GM12878 (cell line): ENCODE measurements around the gene DRICH1. TPM values are rescaled to one million over a fixed set of nuclear protein-coding genes. Genes with fewer than 3 reads are reported as not detected.
A peak's percentile ranks its signal among the peaks of the same experiment; 100 is the strongest.

Experiments
- ATAC-seq: fragments of 200-7000 bp; cut with Tn5 transposase; 3 replicates; pipeline ENCODE4 v1.9.1; 2020; ENCODE audit warnings: mild to moderate bottlenecking, moderate library complexity
- BruUV-seq: library from RNA; stranded (reverse); fragments of 400-500 nt; replicated peaks from 2 replicates; lab custom pipeline; 2021; lab: Mats Ljungman, UMichigan
- CTCF ChIA-PET: fragments of 300-600 bp; sonication (Branson Sonifier 250); formaldehyde crosslinking; extraction: SDS; loops from one replicate; lab custom pipeline; 2021; ENCODE audit warnings: inconsistent platforms; lab: Yijun Ruan, JAX
- POLR2A ChIA-PET: fragments of 350-600 bp; formaldehyde crosslinking; extraction: SDS; loops from one replicate; lab custom pipeline; 2021; ENCODE audit warnings: inconsistent platforms; lab: Charles Lee
- RAD21 ChIA-PET: fragments of 300-600 bp; sonication (Branson Sonifier 250); formaldehyde crosslinking; loops from one replicate; lab custom pipeline; 2023; ENCODE audit warnings: antibody characterized with exemption; ENCODE audit not compliant: unreplicated experiment; lab: Charles Lee
- SMC1A ChIA-PET: fragments of 300-600 bp; sonication (Branson Sonifier 250); formaldehyde crosslinking; loops from one replicate; lab custom pipeline; 2023; ENCODE audit not compliant: unreplicated experiment, uncharacterized antibody; lab: Charles Lee
- DNase-seq: peaks from one replicate; pipeline ENCODE4 v3.0.0-alpha.2; 2011; ENCODE audit warnings: low read depth, low spot score
- FAIRE-seq: peaks from 3 replicates; lab custom pipeline; 2011; peaks lifted over from hg19 to GRCh38; lab: Jason Lieb, UNC
- H2AFZ ChIP-seq: 2 replicates; pipeline ENCODE4 v1.6.0; 2011; ENCODE audit warnings: low read depth, low read length, control low read depth; ENCODE audit not compliant: control insufficient read depth
- H3K27ac ChIP-seq: 2 replicates; pipeline ENCODE4 v1.5.1; 2011; ENCODE audit warnings: control low read depth; ENCODE audit not compliant: control insufficient read depth, insufficient read depth
- H3K27me3 ChIP-seq, 2 experiments: replicated peaks in 1 of 2; 2 replicates each; pipeline versions ENCODE4 v1.6.0 to v1.6.1; 2011; ENCODE audit warnings: low read length in 1 of 2; ENCODE audit not compliant: control insufficient read depth in 2 of 2, insufficient read depth in 2 of 2
- H3K36me3 ChIP-seq, 2 experiments: 2 replicates each; pipeline ENCODE4 v1.5.1; 2011; ENCODE audit warnings: low read length in 1 of 2; ENCODE audit not compliant: control insufficient read depth in 2 of 2, insufficient read depth in 2 of 2
- H3K4me1 ChIP-seq: 2 replicates; pipeline ENCODE4 v1.6.1; 2011; ENCODE audit warnings: mild to moderate bottlenecking, low read length, moderate library complexity, mixed read lengths; ENCODE audit not compliant: control insufficient read depth, insufficient read depth
- H3K4me2 ChIP-seq: 2 replicates; pipeline ENCODE4 v1.6.0; 2011; ENCODE audit warnings: control low read depth; ENCODE audit not compliant: control insufficient read depth, insufficient read depth
- H3K4me3 ChIP-seq: fragments of 200-600 bp; sonication (generic); 2 replicates; pipeline ENCODE4 v1.5.1; 2016
- H3K79me2 ChIP-seq: 2 replicates; pipeline ENCODE4 v1.6.0; 2011; ENCODE audit warnings: low read length; ENCODE audit not compliant: control insufficient read depth, insufficient read depth
- H3K9ac ChIP-seq: 2 replicates; pipeline ENCODE4 v1.8.0; 2011; ENCODE audit warnings: low read length, control low read depth, mixed read lengths; ENCODE audit not compliant: control insufficient read depth, insufficient read depth
- H3K9me3 ChIP-seq: replicated peaks from 3 replicates; pipeline ENCODE4 v1.5.1; 2011; ENCODE audit warnings: mild to moderate bottlenecking, low read length; ENCODE audit not compliant: control insufficient read depth, insufficient read depth
- H4K20me1 ChIP-seq: 2 replicates; pipeline ENCODE4 v1.6.0; 2011; ENCODE audit not compliant: control insufficient read depth, insufficient read depth
- CTCF ChIP-seq, 3 experiments: IDR thresholded peaks in 2 of 3; conservative IDR thresholded peaks in 1 of 3; 2 replicates each; pipeline ENCODE4 v1.5.1; 2011; ENCODE audit warnings: low read depth in 3 of 3, low read length in 3 of 3, mild to moderate bottlenecking in 3 of 3, control low read depth in 2 of 3, moderate library complexity in 2 of 3, inconsistent platforms in 1 of 3, mixed read lengths in 1 of 3; ENCODE audit not compliant: control insufficient read depth in 2 of 3, insufficient read depth in 1 of 3; ENCODE audit errors: extremely low read depth in 1 of 3
- HSF1 ChIP-seq: fragments of 150-350 bp; IDR thresholded peaks from 2 replicates; pipeline ENCODE4 v1.6.1; 2014; ENCODE audit warnings: mild to moderate bottlenecking, low read depth, low read length
- WGBS: methylation state at CpG from one replicate; pipeline ENCODE4 v1.1.6; 2016; ENCODE audit warnings: low lambda C conversion rate; ENCODE audit not compliant: insufficient replicate concordance, insufficient coverage; ENCODE audit errors: missing lambda C conversion rate; 5-methylcytosine and 5-hydroxymethylcytosine counted together
- in situ Hi-C: fragments of 300-500 bp; cut with MboI; formaldehyde crosslinking; loops from 9 replicates; pipeline ENCODE4 v1.14.3; 2018; ENCODE audit warnings: mixed read lengths
- intact Hi-C: fragments of 100-400 bp; cut with micrococcal nuclease; formaldehyde crosslinking; loops from one replicate; pipeline ENCODE4 v1.14.2; 2022; ENCODE audit not compliant: unreplicated experiment
- polyA plus RNA-seq, 11 experiments: library from polyadenylated mRNA; depleted of rRNA in 4 of 11; unstranded in 6 of 11; stranded (reverse) in 5 of 11; fragments of >200 nt; fragmentation: Nextera tagmentation in 4 of 11; fragmentation: Illumina TruSeq in 1 of 11; extraction: Ambion mirVana in 4 of 11; extraction: Trizol in 1 of 11; gene quantifications; 1 replicate in 1 of 11; 2 replicates in 10 of 11; pipeline versions ENCODE4 v1.2.1 to v1.2.3, GENCODE V29; 2011 to 2016; ENCODE audit warnings: inconsistent platforms in 2 of 11, missing spikeins in 2 of 11, low read depth in 1 of 11
- total RNA-seq, 4 experiments: library from RNA; depleted of rRNA in 3 of 4; stranded (reverse); fragments of >200 nt in 3 of 4; fragmentation: Illumina TruSeq in 1 of 4; extraction: Trizol in 1 of 4; gene quantifications; 2 replicates each; pipeline versions ENCODE4 v1.2.1 to v1.2.3, GENCODE V29; 2013 to 2021

The DRICH1 gene
- total and polyA plus RNA-seq, 10 of the 15 experiments (the other 5 are each of a cell fraction or from before 2014, with no cell fraction given) = not detected

GRCh38 chr22:23565305-23565914 is 66.7 kb downstream of the DRICH1 start:
- BruUV-seq = no TSS peak

More at GRCh38 chr22:23565305-23565914, 66.7 kb downstream of the DRICH1 start:
- H4K20me1 ChIP-seq = no peaks in the 10 kb centered on the region
- H3K4me2 ChIP-seq = no peak overlapping the region
- H3K79me2 ChIP-seq = no peaks in the 10 kb centered on the region
- RAD21 ChIA-PET = no interaction called here
- H3K9ac ChIP-seq = no peak overlapping the region
- H3K27ac ChIP-seq = no peak overlapping the region
- no peaks in the 10 kb centered on the region for H3K4me1 ChIP-seq
- CTCF ChIA-PET = no interaction called here
- H3K4me3 ChIP-seq = no peak overlapping the region
- peaks cover 5 to 11% of the 10 kb centered on the region in 2 experiments for H3K27me3 ChIP-seq
- in situ Hi-C loops (no loop called here), intact Hi-C loops (no loop called here)
- H3K36me3 ChIP-seq = no peaks in the 10 kb centered on the region
- no peak for TF ChIP-seq HSF1
- TF ChIP-seq CTCF (IDR thresholded peaks at IDR 0.05 in 2 of 3, conservative IDR thresholded peaks at IDR 0.05 in 1 of 3; ENCODE audit: control insufficient read depth in 2 of 3, extremely low read depth in 1 of 3, insufficient read depth in 1 of 3, low read depth in 3 of 3, low read length in 3 of 3) = 0 out of 6 replicates have a peak, but pooled peaks of 1 of the 3 experiments have one; percentile 14
- TF ChIP-seq, all 136 proteins: peak for 1
- POLR2A ChIA-PET = no interaction called here
- FAIRE-seq (no peak), ATAC-seq (peak; percentile 33; the same call in 2 of the 3 replicates), DNase-seq (no peak)
- SMC1A ChIA-PET = no interaction called here
- Histone ChIP-seq H2AFZ (no peak overlapping the region), H3K9me3 (no peaks in the 10 kb centered on the region)
- WGBS = 11% methylated on average over 11 of the region's 11 CpGs
